DMS153 treated with DMSO at 0.1 percent for 48 hours (cell line): ENCODE data around the gene TPK1.
"Not testable (repeated sequence)": the region's sequence is repeated elsewhere in the genome, so short reads cannot be mapped to it uniquely, and the experiment has no call there.

ENCODE experiments used
- DNase-seq: peaks from one replicate; lab custom pipeline; 2025; ENCODE audit not compliant: unreplicated experiment; lab: John Stamatoyannopoulos, UW

The TPK1 gene

GRCh38 chr7:144483189-144483588, 352.7 kb downstream of the TPK1 start:
- no peak for DNase-seq

DNA sequence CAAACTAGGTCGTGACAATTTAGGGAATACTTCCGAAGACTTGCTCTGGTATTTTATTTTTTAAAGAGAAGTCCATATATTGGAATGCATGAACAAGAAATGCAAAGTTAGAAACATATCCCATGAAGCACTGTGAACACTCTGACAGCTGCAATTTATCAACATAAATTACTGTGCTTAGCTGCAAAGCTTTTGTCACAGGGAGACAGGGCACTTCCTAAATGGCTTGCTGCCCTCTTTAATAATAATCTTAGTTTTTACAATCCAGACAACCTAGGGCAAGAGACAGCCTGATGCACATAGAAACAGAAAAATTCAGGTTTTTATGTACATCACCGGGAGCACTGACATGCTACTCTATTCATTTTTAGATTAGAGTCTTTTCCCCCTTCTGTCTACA, 354.0 kb downstream of the TPK1 start:
- no peak for DNase-seq

- DNase-seq: no peak
These were observed 358.5 kb downstream of the TPK1 start for GRCh38 chr7:144477348-144477747.

DNA sequence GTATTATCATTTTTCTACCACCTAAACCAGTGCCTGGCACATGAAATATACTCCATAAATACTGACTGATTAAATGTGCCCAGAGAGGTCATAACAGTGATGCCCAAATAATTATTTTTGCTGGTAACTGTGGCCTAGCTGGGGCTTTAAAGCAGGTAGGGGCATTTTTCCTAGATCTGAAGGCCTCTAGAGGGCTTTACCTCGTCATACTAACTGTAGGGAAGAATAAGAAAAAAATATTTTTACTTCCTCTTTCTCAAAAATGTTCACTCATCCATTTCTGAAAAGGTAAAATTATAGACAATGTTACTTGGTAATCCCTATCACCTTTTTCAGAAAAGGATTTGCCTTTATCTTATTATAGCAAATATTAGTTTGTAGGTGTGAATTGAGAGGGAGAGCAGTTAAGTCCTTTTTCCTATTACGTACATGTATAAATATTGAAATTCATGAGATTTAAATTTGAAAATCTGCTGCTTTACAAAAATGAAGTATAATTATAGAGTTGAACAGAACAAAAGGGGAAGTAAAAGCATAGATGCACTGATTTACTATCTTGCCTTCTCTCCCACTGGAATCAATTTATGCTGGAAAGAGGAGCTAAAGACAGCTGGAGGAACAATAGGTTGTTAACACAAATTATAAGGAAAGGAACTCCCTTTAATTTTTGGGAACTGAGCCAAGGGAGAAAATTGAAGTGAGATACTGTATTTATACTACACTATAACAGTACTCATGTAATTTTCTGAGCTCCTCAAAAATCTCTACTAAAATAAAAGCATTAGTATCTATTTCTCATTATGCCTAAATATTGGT, 360.8 kb downstream of the TPK1 start:
- DNase-seq: no peak

GRCh38 chr7:144474363-144474762, 361.5 kb downstream of the TPK1 start:
- DNase-seq: no peak

DNA sequence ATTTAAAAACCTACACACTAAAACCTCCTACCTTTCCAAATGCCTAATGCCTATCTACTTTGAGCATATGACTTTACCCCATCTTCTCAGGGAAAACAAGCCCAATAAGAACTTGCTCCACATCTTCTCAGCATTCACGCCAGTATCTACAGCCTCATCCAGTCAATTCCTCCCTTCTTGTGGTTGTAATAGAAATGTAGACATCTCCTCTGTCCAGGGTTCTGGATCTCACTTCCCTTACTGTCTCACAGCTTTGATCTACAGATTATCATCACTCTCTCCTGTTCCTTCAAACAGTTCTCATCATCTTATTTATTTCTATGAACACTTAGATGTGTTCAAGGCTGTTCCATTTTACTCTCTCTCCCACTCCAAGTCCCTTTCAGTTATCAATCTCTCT, 361.9 kb downstream of the TPK1 start:
- no peak for DNase-seq

- no peak for DNase-seq
These were observed 365.8 kb downstream of the TPK1 start for GRCh38 chr7:144470078-144470477.

DNA sequence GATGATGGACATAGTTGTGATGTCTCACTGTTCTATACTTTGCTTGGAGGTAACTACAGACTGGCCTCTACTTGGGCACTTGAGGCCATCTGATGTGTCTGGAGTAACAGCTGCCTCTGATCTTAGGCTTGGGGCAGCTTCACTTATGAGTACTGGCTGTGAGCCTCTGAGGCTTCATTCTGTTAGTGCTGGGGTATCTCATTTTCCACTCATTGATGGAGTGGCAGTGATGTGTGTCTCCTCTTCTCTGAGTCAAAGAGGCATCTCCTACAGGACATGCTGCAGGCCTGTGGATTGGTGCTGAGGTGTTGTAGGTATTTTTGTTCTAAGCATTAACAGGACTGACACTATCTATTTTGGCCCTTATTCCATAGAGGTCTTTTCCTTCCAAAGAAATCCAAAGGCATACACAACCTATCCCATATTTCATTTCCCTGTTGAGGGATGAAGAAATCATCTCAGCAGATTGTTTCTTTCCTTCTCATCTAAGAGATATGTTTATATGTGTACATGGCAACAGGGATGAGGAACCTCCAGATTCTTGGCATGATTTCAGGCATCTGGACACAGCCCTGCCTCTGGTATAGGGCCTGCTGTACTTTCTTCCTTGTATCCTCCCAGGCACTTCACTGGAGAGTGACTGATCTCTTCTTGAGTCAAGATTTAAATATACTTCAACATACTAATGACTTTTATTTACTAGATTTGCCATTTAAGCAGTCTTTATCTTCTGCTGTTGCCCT, 366.7 kb downstream of the TPK1 start:
- DNase-seq: no peak

DNA sequence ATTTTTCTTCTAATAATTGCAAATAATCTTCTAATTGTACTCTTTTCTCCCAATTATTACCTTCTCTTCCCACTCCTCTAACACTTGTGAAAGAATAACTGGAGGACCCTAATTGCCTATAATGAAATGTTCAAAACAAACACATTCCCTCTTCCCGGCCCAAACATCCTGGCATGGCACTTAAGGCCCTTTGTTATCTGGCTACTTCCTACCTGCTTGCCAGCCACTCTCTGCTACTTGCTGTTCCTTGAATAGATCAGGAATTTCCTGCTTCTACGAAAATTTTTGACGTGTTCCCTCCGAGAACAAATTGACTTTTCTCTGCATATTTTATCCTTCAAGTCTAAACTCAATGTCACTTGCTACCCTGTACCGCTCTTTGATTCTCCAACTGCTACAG, 376.2 kb downstream of the TPK1 start:
- no peak for DNase-seq

GRCh38 chr7:144455040-144455404, 380.8 kb downstream of the TPK1 start:
- DNase-seq: no peak

- no peak for DNase-seq
These were observed 381.4 kb downstream of the TPK1 start for GRCh38 chr7:144454256-144455039.

- no peak for DNase-seq
These were observed 383.8 kb downstream of the TPK1 start for GRCh38 chr7:144452064-144452463.

GRCh38 chr7:144445590-144445989, 390.3 kb downstream of the TPK1 start:
- DNase-seq: no peak

GRCh38 chr7:144439717-144440205, 396.1 kb downstream of the TPK1 start:
- DNase-seq: no peak

DNA sequence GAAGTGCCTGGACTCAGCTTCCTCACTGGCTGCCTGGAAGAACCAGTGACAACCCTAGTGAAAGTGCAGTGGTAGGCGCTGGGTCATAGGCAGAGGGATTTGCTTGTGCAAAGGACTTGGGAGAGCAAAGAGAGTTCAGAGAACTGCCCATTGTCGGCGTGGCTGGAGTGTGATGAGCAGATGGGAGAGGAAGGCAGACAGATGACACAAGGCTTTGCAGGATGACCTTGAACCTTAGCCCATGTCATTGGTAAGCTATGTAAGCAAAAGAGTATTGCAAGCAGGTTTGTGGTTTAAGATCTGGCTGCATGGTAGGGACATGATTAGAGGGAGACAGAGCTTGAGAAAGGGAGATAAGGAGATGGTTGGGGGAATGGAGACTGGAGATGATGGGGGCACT, 397.1 kb downstream of the TPK1 start:
- DNase-seq: no peak

GRCh38 chr7:144437370-144438191, 398.3 kb downstream of the TPK1 start:
- DNase-seq: peak; percentile 11

GRCh38 chr7:144436500-144436899, 399.4 kb downstream of the TPK1 start:
- no peak for DNase-seq

DNA sequence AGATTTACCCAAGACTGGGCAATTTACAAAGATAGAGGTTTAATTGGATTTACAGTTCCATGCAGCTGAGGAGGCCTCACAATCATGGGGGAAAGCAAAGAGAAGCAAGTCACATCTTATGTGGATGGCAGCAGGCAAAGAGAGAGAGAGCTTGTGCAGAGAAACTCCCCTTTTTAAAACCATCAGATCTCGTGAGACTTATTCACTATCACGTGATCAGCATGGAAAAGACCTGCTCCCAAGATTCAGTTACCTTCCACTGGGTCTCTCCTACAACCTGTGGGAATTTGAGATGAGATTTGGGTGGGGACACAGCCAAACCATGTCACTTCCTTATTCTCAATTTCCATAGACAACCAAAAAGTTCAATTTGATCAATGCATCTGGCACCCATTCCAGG, 407.4 kb downstream of the TPK1 start:
- DNase-seq: no peak

DNA sequence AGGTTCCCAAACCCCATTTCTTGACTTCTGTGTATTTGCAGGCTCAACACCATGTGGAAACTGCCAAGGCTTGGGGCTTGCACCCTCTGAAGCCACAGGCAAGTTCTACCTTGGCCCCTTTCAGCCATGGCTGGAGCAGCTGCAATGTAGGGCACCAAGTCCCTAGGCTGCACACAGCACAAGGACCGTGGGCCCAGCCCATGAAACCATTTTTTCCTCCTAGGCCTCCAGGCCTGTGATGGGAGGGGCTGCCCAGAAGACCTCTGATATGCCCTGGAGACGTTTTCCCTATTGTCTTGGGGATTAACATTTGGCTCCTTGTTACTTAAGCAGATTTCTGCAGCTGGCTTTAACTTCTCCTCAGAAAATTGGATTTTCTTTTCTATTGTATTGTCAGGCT, 408.3 kb downstream of the TPK1 start:
- DNase-seq: not testable (repeated sequence)

GRCh38 chr7:144418931-144419330, 416.9 kb downstream of the TPK1 start:
- DNase-seq: not testable (repeated sequence)

DNA sequence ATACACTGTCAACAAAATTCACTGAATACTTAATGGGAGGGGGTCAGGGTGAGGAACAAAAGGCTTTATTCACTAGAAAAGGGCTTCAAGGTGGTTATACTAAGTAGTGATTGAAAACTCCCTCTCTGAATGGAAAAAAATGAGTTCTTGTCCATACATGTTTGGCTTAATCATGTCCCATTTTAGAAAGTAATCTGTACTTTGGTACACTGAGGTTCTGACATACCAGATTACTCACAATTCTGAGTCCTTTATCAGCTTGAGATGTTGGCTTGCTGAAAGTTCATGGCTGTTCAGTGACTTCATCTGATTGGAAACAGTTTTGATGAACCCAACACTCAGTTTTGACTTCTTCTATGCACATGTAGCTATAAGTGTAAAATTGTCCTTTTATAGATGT, 419.5 kb downstream of the TPK1 start:
- no peak for DNase-seq
